Activated CD4-positive, alpha-beta T cell treated with anti-CD3 and anti-CD28 coated beads, Interleukin-10, Interleukin-2, amounts not matched to agents 100 ng/mL and 50 ng/mL, durations not matched to agents 16 hours and 8 hours (primary cell): Measurements from ENCODE around the gene NCK2.
A peak's percentile ranks its signal among the peaks of the same experiment; 100 is the strongest.
"Not testable (repeated sequence)": the region's sequence is repeated elsewhere in the genome, so short reads cannot be mapped to it uniquely, and the experiment has no call there.

ENCODE experiments used
- DNase-seq: peaks from one replicate; pipeline ENCODE4 v3.0.0-alpha.2; 2020

The NCK2 gene

DNA sequence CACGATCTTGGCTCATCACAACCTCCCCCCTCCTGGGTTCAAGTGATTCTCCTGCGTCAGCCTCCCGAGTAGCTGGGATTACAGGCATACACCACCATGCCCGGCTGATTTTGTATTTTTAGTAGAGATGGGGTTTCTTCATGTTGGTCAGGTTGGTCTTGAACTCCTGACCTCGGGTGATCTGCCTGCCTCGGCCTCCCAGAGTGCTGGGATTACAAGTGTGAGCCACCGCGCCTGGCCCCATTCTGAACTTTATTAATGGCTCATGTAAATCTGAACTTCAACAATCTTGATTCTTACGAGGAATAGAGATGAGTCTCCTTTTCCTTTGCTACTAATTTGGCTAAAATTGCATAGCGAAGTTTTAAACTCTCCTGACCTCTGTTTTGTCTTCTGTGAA, 12.2 kb downstream of the NCK2 start:
- not testable (repeated sequence) for DNase-seq

DNA sequence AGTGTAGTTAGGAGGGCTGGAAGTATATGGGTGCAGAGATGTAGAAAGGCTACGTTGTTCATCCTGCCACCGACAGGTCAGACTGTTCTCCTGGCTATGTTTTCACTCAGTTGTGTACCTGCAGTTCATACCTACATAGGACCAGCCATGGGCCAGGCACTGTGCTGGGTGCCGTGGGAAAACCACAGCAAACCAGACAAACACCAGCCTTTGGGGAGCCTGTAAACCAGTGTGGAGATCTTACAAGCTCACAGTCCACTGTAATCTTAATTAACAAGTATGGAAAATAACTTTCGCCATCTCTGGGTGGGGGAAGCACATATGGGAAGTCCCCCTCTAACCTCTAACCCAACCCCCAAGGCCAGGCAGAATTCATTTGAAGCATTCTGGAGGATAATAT, 12.7 kb downstream of the NCK2 start:
- no peak for DNase-seq

DNA sequence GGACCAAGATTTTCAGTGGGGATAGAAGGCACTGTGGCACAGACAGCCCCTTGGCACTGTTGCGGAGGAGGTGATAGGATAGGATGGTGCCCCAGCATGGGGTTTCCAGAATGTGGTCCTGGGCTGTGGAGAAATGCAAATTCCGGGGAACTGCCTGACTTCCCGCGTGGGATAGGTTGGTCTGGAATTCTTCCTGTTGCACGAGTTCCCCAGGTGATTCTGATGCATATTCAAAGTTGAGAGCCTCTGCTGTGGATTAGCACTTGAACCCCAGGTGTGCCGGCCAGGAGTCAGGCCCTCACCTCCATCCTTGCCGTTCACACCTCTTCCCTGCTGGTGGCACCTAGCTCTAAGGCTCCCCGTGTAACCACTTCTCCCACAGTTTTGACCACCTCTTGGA, 15.5 kb downstream of the NCK2 start:
- no peak for DNase-seq

DNA sequence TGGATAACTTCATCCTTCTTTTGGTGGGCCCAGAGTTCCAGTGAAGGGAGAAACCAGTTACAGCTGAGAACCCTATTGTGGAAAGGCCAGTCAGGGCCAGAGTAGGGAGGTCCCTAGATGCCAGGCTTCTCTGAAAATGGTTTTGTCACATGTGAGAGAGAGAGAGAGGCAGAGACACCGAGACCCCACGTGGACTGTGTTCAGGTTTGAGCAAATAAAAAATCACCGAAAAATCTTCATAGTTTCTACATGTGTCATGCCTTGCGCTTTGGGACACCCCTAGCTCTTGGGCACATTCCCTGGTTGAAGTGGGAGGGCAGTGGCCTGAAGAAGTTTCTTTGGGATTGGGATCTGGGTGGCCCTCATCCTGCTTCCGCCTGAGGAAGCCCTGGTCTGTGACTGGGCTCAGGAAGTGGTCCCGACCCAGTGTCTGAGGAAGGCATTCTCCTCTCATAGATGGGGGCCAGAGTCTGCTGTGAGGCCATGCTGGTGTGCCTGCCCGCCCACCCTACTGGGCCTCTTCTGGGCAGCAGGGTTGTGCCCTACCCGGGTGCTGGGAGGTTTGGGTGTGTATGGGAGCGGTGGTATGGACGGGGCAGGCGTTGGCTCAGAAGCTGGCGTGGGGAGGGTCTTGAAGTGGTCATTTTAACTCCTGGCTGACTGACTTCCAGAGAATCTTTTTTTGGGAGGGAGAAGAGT, 16.1 kb downstream of the NCK2 start:
- DNase-seq, result peak; percentile 49

DNA sequence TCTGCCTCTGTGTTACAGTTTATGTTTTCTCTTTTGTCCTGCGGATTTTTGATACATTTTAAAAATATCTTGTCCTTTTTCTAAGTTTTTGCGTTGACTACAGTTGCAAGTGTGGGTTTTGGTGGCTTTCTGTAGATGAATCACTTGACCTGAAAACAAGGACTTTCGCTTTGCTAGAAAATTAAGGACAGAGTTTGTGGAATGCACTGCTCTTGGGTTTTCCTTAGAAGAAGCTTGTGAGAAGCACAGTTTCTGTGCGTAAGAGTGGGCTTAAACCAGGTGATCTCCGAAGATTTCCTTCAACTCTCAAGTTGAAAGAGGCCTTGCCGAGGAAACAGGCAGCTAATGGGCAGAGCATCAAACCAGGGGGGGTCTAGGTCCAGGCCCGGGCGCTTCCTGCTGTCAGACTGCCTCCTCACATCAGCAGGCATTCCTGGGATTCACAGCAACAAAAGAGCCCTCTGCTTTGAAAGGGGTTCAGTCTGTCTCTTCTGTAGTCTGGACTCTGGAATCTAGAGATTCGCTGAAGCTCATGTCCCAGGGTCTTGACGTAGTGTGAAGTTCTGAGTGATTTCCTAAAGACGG, 17.3 kb downstream of the NCK2 start:
- no peak for DNase-seq

DNA sequence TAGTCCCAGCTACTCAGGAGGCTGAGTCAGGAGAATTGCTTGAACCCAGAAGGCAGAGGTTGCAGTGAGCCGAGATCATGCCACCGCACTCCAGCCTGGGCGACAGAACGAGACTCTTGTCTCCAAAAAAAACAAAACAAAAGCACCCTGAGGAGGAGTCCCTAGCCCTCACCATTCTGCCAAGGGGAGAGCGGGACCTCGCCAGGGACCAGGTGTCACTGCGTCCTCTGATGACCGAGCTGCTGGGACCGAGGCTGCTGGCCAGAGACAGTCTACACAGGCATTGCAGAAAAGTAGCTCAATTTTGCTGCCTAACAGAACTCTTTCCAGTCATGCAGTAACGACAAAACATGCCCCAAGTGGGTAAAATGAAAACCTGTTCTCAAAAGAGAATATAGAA, 18.4 kb downstream of the NCK2 start:
- no peak for DNase-seq

DNA sequence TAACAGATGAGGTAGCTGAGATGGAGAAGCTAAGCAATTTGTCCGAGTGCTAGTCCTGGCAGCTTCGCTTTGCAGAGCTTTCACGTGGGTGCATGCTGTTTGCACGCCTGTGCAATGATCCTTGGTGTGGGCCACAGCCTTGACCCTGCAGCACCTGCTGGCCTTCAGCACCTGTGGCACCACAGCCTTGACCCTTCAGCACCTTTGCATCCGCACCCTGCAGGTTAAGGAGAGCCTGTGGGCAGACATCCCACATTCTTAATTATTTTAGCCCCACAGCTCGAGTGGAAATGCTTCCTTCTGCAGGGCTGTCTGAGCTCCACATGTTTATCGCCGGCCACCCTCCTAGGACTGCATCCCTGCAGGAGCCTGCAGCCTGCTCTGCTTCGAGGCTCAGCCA, 19.3 kb downstream of the NCK2 start:
- DNase-seq, result no peak

DNA sequence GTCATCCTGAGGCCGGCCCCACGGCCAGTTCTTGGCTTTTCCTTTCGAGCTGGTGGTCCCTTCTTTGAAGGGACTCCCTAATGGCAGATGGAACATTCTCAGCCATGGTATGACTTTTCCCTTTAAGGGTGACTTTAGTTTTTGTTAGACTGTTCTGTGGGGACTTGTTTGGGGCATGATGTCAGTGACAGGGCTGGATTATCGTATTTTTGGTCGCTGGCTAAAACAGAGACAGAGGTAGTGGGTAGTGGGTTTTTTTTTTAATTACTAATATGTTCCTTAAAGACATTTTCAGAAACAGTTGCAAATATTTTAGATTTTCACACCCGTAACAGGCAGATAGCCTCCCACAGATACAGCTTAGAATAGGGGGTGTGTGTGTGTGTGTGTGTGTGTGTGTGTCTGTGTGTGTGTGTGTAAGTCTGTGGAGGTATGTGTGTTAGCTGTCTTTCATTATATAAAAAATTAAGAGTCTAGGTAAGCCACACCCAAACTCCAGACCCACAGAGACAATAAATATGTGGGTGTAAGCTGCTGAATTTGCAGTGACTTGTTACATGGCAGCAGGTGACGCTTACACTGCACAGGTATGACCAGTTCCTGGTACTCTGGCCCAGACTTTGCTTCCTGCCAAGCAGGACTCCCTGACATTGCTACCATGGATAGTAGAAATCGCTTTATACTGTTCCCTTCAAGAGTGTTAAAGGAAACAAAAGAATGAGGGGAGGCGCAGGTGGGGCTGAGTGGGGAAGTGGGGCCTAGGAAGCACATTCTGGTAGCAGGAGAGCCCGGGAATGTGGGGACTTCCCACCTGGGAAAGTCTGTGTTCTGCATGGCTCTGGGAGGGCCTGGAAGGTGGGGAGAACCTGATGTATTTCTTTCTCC, 20.9 kb downstream of the NCK2 start:
- no peak for DNase-seq

DNA sequence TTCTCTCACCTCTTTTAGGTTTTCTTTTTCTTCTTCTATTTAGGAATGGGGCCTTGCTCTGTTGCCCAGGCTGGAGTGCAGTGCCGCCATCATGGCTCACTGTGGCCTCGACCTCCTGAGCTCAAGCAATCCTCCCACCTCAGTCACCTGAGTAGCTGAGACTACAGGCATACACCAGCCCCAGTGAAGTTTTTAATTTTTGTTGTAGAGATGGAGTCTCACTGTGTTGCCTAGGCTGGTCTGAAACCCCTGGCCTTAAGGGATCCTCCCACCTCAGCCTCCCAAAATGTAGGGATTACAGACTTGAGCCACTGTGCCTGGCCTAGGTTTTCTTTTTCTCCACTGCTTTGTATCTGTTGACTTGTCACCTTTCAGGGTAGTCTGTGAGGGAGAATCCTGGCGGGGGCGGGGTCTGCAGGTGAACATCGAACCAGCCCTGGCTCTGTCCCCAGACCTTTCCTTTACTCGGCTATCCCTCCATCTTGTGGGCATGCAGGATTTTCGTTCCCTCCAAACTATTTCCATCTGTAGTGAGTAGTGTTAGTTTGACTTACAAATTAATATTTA, 21.7 kb downstream of the NCK2 start:
- no peak for DNase-seq

DNA sequence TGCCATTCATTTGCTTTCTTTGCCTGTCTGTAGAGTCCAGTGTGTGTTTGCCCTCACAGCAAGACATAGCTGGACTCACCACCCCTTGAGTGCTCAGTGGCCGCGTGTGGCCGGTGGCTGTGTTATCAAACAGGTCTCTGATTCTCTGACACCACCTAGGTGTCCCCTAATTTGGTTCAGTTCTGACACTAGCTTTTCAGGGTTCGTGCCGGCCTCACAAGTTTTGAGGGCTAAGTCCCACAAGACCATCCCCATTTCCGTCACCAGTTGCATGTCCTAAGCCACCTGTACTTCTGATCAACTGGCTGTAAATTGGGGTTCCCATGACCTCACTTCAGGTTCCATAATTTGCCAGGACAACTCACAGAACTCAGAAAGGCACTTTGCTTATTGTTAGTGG, 23.5 kb downstream of the NCK2 start:
- no peak for DNase-seq

DNA sequence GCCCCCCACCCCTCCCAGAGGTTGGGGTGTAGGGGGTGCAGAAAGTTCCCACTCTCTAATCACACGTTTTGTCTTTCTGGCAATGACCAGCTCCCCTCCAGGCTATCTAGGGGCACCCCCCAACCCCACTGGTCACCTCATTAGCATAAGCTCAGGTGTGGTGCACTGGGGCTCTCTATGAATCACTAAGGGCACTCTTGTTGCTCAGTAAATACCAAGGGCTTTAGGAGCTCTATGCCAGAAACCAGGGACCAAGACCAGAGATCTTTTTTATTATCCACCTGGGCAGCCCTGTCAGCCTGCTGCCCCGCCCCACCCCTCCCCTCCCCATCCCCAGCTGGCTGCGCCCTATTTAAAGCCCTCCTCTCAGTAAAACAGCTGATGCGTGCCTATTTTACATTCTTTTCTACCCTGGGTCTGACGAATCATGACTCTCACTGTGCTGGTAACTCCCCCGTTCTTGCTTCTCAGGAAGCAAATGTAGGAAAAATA, 24.3 kb downstream of the NCK2 start:
- DNase-seq, result no peak

DNA sequence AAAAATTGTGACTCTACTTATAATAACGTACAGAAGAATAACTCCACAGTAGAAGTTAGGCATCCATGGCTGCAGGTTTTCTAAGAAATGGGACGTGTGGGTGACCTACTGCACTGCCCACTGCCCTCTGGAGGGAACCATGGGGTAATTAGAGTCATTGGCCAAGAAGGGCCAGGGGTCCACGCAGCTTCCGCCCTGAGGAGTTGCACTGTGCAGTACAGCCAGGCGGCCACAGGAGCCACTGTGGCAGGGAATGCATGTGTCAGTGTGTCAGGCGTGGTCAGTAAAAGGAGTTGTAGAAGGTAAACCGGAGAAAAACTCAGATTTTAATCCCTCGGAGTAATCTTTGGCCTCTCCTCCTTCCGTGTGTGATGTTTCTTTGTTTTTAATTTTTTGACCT, 24.8 kb downstream of the NCK2 start:
- no peak for DNase-seq

DNA sequence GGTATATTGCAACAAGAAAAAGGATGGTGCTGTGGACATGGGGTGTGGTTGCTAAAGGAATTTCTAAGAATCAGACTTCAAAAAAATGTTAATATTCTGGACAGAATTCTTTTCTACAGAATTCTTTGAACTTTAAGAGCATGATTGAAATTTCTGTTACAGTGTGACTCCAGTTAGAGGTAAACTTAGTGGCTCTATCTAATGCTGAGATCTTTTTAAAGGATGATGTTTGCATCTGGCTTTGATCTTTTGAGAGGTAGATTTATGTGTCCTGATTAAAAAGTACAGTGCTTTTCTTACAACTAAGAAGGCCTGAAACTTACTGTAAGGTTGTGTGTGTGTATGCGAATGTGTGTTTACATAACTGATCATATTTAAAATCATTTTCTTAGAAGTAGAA, 25.4 kb downstream of the NCK2 start:
- DNase-seq, result no peak

DNA sequence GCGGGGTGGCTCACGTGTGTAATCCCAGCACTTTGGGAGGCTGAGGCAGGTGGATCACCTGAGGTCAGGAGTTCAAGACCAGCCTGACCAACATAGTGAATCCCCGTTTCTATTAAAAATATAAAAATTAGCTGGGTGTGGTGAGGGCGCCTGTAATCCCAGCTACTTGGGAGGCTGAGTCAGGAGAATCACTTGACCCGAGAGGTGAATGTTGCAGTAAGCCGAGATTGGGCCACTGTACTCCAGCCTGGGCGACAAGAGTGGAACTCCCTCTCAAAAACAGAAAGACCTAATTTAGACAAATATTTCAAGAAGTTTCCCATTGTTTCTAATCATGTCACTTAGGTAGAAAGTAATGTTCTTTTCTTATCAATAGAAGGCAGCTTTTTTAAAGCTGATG, 26.6 kb downstream of the NCK2 start:
- DNase-seq, result not testable (repeated sequence)

DNA sequence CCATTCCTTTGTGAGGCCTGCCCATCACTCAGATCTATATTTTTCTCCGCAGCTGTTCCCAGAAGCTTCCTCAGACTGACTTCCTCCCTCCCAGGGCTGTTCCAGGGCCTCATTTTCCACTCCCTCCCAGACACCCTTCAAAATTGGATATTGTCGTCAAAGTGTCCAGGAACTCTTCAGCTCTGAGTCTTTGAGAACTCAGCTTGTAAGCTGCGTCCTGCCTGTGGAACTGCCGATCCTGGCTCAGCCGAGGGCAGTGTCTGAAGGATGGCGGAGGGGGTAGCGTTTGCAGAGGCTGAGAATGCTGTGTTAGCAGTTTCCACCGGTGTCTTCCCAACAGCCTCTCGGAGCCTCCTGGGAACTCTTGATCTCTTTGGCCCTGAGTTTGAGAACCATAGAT, 27.1 kb downstream of the NCK2 start:
- DNase-seq, result no peak

DNA sequence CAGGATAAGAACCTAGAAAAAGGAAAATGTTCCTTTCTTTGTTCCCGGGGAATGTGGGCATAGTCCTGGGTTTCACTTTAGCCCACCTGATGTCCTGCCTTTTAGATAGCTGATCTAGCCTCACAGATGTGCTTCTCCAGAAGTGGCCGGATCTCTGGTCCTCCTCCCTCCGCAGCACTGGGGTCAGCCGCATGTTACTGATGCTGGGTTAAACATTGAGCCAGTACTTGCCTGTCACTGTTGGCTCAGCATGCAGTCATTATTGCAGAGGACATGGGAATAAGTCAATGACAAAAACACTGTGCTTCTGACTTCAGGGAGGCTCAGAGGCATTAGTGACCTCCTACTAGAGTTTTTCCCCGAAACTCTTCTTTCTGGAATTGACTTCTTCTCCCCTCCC, 27.6 kb downstream of the NCK2 start:
- no peak for DNase-seq

DNA sequence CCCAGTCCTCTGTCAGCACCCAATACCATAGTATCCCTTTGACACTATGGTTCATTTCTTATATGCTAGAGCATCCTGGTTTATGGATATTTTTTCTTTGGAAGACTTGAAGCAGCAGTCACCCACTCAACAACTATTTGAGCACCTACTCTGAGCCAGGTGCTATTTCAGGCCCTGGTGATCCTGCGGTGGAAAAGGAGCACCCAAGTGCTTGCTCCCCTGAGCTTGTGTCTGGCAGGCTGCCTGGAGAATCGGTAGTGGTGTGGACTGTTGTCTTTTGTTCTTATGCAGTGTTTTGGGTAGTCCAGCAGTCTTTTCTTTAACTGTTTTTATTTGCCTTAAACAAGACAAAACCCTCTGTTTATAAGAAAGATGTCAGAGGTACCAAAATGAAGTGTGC, 28.9 kb downstream of the NCK2 start:
- no peak for DNase-seq

DNA sequence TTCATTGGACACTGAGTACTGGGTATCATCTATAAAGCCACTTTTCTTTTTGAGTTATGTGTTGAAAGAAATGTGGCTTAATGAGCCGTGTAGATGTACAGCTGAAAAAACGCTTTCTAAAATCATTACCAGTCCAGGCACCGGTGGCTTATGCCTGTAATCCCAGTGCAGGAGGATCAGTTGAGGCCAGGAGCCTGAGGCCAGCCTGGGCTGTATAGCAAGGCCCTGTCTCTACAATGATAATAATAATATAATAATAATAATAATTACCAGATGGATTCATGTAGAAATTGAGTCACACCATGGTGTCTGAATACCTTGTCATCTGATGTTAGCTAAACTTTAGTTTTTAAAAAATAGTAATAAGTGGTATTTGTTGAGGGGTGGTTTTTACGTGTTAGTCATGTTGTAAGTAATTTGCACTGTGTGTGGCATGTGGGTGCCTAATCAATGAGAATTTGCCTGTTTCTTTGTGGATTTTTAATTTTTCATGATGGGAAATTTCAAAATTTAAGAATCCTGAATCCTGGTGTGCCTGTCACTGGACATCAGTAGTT, 30.1 kb downstream of the NCK2 start:
- no peak for DNase-seq

DNA sequence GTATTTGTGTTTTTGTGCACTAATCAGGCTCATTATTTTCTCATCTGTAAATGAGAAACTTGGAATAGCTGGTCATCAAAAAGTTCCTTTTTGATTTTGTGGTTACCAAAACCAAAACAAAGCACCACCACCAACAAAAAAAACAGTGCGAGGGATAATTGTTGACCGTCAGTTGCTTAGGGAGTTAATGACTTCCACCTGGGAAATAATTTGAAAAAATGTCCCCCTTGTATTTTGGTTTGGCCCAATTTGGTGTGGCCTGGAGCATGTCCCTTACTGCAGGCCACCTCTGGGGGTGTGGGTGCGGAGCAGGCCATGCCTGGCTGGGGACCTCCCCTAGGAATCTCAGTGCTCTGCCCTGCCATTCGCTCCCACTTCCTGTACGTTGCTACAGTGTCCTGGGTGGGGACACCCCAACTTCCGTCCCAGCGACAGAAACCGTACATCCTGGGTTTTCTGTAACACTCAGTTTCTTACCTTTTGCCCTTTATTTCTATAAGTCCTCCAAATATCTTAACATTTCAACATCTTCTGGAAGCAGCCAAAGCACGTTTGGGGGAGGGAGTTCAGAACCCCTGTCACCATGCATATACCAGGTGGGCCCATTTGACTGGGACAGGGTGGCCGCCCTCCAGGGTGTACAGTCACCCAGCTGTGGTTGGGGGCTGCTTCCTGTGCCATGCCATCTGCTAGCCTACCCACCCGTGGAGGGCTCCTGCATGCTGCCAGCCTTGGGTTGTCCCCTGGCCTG, 31.3 kb downstream of the NCK2 start:
- no peak for DNase-seq

DNA sequence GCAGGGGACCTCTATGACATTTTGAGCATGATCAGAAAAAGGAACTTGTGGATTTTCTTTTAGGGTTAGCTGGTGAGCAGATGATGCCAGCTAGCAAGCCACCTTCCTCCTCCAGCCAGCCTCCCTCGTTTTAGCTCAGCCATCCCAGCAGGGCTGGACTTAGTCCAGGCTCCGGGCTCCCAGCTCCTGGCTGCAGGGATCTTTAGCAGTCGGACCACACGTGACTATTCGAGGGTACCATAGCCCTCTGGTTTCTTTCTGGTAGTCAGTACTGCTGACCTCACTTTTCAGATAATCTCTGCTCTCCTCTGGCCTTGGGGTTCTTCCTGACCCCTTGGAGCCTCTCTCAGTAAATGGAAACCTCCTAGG, 31.8 kb downstream of the NCK2 start:
- DNase-seq, result no peak

DNA sequence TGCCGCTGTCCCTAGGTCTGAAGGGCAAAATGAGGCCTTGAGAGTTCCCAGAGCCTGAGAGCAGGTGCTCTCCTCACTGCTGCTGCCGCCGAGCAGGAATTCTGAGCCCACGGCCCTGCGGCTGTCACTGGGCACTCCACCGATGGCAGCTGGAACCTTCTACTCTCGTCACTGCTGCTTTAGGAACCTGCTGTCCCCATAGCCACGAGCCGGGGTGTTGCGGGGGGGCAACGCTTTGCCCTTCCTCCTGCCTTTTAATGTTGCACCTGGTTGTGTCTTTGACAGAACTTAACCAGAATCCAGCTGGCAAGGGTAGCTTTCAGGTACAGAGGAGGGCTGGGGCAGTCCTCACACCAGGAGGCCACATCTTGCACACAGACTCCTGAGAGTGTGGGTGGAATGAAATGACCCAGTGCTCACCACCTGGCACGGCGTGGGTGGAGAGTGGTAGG, 32.3 kb downstream of the NCK2 start:
- DNase-seq, result no peak

DNA sequence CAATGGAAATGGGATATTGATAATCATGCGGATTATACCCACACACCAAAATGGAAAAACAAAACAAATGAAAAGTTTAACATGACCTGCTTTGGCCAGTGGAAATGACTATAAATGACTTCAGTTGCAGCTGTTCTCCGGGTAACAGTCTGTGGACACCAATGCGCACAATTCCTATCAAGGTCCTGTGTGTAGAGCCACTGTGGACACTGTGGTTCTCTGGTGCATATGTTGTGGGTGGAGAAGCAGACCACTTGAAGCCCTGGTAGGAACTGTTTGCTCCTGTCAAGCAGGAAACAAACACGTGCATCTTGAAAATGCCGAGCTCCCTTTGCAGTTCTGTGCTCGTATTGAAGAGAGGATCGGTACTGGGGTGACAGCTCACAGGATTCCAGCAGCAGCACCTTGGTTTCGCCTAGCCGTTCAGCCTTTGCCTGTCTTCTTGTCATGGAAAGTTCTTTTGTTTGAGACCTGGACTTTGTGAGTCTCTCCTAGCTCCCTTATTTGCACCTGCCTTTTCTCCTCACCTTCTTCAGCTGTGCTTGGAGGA, 32.9 kb downstream of the NCK2 start:
- no peak for DNase-seq
